Measurements from ENCODE around the gene RASGRF1. TPM values are rescaled to one million over a fixed set of nuclear protein-coding genes. Genes with fewer than 3 reads are reported as not detected.

RASGRF1 gene
- total RNA-seq, 1 donor from 2014 or later: 0.41 TPM

DNA sequence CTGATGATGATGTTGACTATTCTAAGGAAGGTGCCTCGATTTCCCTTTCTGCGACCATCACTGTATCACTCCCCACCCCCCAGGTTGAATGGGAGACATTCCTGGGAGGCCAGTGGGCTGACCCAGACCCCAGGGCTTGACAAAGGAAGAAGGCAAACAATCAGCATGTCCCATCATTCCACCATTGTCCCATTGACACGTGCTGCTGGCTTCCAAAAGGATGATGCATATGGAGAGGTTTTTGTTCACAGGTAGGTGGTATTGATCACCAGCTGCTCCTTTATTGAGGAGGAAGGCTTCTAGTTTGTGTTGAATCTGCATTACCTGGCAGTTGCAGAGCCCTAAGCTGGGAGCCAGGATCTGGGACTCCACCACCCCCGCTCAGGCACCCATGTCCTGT, 30.4 kb downstream of the RASGRF1 start:
- no peaks in the 10 kb centered on the region for H3K36me3 Mint-ChIP-seq
- no peak overlapping the region for H3K4me3 Mint-ChIP-seq
- H3K9me3 Mint-ChIP-seq: no peaks in the 10 kb centered on the region
- no peak for DNase-seq (ENCODE audit: extremely low spot score, unreplicated experiment)
- H3K27ac Mint-ChIP-seq: no peak overlapping the region
- no peaks in the 10 kb centered on the region for H3K4me1 Mint-ChIP-seq (ENCODE audit: unreplicated experiment)
- TF ChIP-seq, protein P1, sequence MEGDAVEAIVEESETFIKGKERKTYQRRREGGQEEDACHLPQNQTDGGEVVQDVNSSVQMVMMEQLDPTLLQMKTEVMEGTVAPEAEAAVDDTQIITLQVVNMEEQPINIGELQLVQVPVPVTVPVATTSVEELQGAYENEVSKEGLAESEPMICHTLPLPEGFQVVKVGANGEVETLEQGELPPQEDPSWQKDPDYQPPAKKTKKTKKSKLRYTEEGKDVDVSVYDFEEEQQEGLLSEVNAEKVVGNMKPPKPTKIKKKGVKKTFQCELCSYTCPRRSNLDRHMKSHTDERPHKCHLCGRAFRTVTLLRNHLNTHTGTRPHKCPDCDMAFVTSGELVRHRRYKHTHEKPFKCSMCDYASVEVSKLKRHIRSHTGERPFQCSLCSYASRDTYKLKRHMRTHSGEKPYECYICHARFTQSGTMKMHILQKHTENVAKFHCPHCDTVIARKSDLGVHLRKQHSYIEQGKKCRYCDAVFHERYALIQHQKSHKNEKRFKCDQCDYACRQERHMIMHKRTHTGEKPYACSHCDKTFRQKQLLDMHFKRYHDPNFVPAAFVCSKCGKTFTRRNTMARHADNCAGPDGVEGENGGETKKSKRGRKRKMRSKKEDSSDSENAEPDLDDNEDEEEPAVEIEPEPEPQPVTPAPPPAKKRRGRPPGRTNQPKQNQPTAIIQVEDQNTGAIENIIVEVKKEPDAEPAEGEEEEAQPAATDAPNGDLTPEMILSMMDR (conservative IDR thresholded peaks at IDR 0.05): no peak
- H3K27me3 Mint-ChIP-seq: peaks cover 47% of the 10 kb centered on the region

DNA sequence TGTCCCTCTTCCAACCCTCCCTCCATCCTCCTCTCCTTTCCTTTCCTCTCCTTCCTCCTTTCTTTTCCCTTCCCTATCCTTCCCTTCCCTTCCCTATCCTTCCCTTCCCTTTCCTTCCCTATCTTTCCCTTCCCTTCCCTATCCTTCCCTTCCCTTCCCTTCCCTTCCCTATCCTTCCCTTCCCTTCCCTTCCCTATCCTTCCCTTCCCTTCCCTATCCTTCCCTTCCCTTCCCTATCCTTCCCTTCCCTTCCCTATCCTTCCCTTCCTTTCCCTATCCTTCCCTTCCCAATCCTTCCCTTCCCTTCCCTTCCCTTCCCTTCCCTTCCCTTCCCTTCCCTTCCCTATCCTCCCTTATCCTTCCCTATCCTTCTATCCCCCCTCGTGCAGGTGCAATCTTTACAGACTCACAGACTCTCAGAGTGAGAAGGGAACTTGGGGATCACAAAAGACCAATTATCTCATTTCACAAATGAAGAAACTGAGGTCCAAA, 31.5 kb downstream of the RASGRF1 start:
- TF ChIP-seq, protein P1 (conservative IDR thresholded peaks at IDR 0.05): no peak
- peaks cover 39% of the 10 kb centered on the region for H3K27me3 Mint-ChIP-seq
- H3K4me1 Mint-ChIP-seq (ENCODE audit: unreplicated experiment): no peaks in the 10 kb centered on the region
- no peaks in the 10 kb centered on the region for H3K9me3 Mint-ChIP-seq
- no peak overlapping the region for H3K27ac Mint-ChIP-seq
- H3K4me3 Mint-ChIP-seq: no peak overlapping the region
- DNase-seq (ENCODE audit: extremely low spot score, unreplicated experiment): no peak
- H3K36me3 Mint-ChIP-seq: no peaks in the 10 kb centered on the region

DNA sequence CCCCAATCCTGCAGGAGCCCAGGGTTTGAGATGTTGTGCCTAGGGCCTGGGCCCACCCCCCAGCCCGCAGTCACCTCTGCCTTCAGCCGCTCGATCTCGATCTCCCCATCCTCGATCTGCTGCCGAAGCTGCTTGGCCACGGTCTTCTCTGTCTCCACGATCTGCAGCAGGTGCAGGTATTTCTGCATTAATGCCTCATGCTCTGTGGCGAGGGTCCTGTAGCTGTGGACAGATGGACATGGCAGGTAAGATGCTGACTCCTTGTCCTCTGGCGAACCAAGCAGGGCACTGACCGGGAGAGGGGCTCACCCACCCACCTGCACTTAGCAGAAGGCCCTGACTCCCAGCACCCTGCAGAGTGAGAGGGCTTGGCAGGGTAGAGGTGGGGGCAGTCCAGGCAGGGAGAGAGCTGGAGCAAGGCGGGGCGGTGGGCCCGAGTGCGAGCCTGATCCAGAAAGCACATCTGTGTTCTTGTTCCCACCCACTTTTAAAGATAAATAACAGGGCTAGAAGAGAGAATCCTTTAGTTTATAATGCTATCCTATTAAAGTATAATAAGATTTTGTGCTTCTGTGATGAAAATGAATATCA, 32.2 kb downstream of the RASGRF1 start:
- Mint-ChIP-seq H3K9me3 (no peaks in the 10 kb centered on the region), H3K4me1 (ENCODE audit: unreplicated experiment) (no peaks in the 10 kb centered on the region), H3K36me3 (no peaks in the 10 kb centered on the region), H3K27me3 (peaks cover 41% of the 10 kb centered on the region), H3K27ac (no peak overlapping the region), H3K4me3 (no peak overlapping the region)
- DNase-seq (ENCODE audit: extremely low spot score, unreplicated experiment): no peak
- TF ChIP-seq, protein P1 (conservative IDR thresholded peaks at IDR 0.05): no peak

DNA sequence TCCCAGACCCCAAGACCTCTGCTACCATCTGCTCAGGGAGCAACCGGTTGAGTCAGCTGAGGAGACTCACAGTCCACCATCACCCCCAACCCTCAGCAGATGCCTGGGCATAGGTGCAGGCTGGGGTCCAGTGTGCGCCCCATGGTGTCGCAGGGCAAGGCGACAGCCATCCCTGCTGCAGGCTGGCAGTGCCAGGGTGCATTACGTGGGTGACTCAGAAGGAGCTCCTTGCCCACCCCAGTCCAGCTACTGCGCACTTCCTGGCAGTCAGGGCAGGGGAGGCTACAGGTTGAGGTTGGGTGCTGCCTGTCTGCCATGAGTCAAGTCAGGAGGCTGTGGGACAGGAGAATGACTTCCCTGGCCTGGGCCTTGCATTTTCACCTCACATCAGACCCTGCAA, 33.5 kb downstream of the RASGRF1 start:
- H3K4me3 Mint-ChIP-seq: no peak overlapping the region
- H3K27me3 Mint-ChIP-seq: peaks cover 43% of the 10 kb centered on the region
- no peaks in the 10 kb centered on the region for H3K9me3 Mint-ChIP-seq
- DNase-seq (ENCODE audit: extremely low spot score, unreplicated experiment): no peak
- TF ChIP-seq, protein P1 (conservative IDR thresholded peaks at IDR 0.05): no peak
- no peak overlapping the region for H3K27ac Mint-ChIP-seq
- H3K36me3 Mint-ChIP-seq: no peaks in the 10 kb centered on the region
- no peaks in the 10 kb centered on the region for H3K4me1 Mint-ChIP-seq (ENCODE audit: unreplicated experiment)

DNA sequence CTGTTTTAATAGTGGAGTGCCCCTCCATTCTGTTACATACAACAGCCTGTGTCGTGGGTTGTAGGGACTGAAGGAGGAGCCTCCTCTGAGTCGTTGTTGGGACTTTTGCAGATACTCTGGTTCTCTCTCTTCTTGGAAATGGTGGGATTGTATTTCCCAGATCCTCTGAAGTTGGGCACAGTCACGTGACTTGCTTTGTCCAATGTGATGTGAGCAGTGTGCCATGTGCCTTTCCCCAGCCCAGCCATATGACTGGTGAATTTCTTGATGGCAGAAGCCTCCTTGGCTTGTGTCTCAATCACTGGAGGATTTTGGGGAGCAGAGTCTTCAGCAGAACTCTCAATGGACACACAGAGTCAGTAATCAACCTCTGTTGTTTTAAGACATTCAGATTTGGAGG, 36.2 kb downstream of the RASGRF1 start:
- no peaks in the 10 kb centered on the region for H3K9me3 Mint-ChIP-seq
- H3K27me3 Mint-ChIP-seq: peaks cover 26% of the 10 kb centered on the region
- TF ChIP-seq, protein P1 (conservative IDR thresholded peaks at IDR 0.05): no peak
- no peaks in the 10 kb centered on the region for H3K36me3 Mint-ChIP-seq
- H3K4me1 Mint-ChIP-seq (ENCODE audit: unreplicated experiment): no peaks in the 10 kb centered on the region
- H3K4me3 Mint-ChIP-seq: no peak overlapping the region
- H3K27ac Mint-ChIP-seq: no peak overlapping the region
- no peak for DNase-seq (ENCODE audit: extremely low spot score, unreplicated experiment)
